HUES64 (cell line): ENCODE data around the gene UCP3.

Experiments
- H3K27ac ChIP-seq: 2 replicates; pipeline ENCODE4 v1.7.0; 2013; ENCODE audit warnings: low read depth, low read length, inconsistent platforms
- H3K27me3 ChIP-seq: 2 replicates; pipeline ENCODE4 v1.6.1; 2013; ENCODE audit warnings: mild to moderate bottlenecking, low read length; ENCODE audit not compliant: insufficient read depth
- H3K36me3 ChIP-seq: 2 replicates; pipeline ENCODE4 v1.6.1; 2013; ENCODE audit warnings: mild to moderate bottlenecking, low read length; ENCODE audit not compliant: insufficient read depth
- H3K4me1 ChIP-seq: 2 replicates; pipeline ENCODE4 v1.6.1; 2013; ENCODE audit warnings: mild to moderate bottlenecking, low read length, moderate library complexity; ENCODE audit not compliant: insufficient read depth
- H3K4me3 ChIP-seq: 2 replicates; pipeline ENCODE4 v1.5.1; 2013; ENCODE audit warnings: mild to moderate bottlenecking, low read length, moderate library complexity
- H3K9ac ChIP-seq: 2 replicates; pipeline ENCODE4 v1.6.1; 2013; ENCODE audit warnings: mild to moderate bottlenecking, low read depth, low read length
- H3K9me3 ChIP-seq: 2 replicates; pipeline ENCODE4 v1.6.1; 2013; ENCODE audit warnings: low read depth, low read length; ENCODE audit not compliant: insufficient read depth
- WGBS: fragments of 150-250, 120-280 bp; methylation state at CpG from one replicate; pipeline ENCODE4 v1.1.7; 2013; ENCODE audit warnings: missing lambda C conversion rate; 5-methylcytosine and 5-hydroxymethylcytosine counted together

UCP3 gene

GRCh38 chr11:74030723-74031676 lies 22.1 kb upstream of the UCP3 start:
- no peaks in the 10 kb centered on the region for H3K4me1 ChIP-seq

GRCh38 chr11:74025467-74026166 lies 16.7 kb upstream of the UCP3 start:
- Histone ChIP-seq H3K9me3 (no peaks in the 10 kb centered on the region), H3K27ac (no peak overlapping the region), H3K9ac (no peak overlapping the region), H3K4me3 (no peak overlapping the region), H3K27me3 (no peaks in the 10 kb centered on the region), H3K4me1 (no peaks in the 10 kb centered on the region), H3K36me3 (peaks cover 21% of the 10 kb centered on the region; the same call in 1 of the 2 replicates)
- WGBS, result 95% methylated on average over 7 of the region's 7 CpGs

More at GRCh38 chr11:74030723-74031676, 22.1 kb upstream of the UCP3 start:
- Histone ChIP-seq H3K4me3 (no peak overlapping the region), H3K27ac (no peak overlapping the region), H3K9ac (no peak overlapping the region), H3K27me3 (no peaks in the 10 kb centered on the region), H3K36me3 (peaks cover 42% of the 10 kb centered on the region), H3K9me3 (no peaks in the 10 kb centered on the region)
- 92% methylated on average over 9 of the region's 9 CpGs for WGBS

- H3K27ac ChIP-seq, result no peak overlapping the region
- H3K4me1 ChIP-seq, result no peaks in the 10 kb centered on the region
Measured at GRCh38 chr11:74024261-74025029, 15.6 kb upstream of the UCP3 start.

GRCh38 chr11:74023276-74023675 lies 14.4 kb upstream of the UCP3 start:
- Histone ChIP-seq H3K36me3 (peaks cover 15% of the 10 kb centered on the region; the same call in 1 of the 2 replicates), H3K9ac (no peak overlapping the region), H3K27me3 (no peaks in the 10 kb centered on the region), H3K4me3 (no peak overlapping the region), H3K9me3 (no peaks in the 10 kb centered on the region), H3K27ac (no peak overlapping the region), H3K4me1 (no peaks in the 10 kb centered on the region)

More at GRCh38 chr11:74024261-74025029, 15.6 kb upstream of the UCP3 start:
- H3K36me3 ChIP-seq, result peaks cover 19% of the 10 kb centered on the region; the same call in 1 of the 2 replicates
- WGBS, result 96% methylated on average over 2 of the region's 2 CpGs
- H3K27me3 ChIP-seq, result no peaks in the 10 kb centered on the region
- no peak overlapping the region for H3K4me3 ChIP-seq
- H3K9ac ChIP-seq, result no peak overlapping the region
- H3K9me3 ChIP-seq, result no peaks in the 10 kb centered on the region

GRCh38 chr11:74022546-74022945 lies 13.7 kb upstream of the UCP3 start:
- Histone ChIP-seq H3K36me3 (peaks cover 18% of the 10 kb centered on the region; the same call in 1 of the 2 replicates), H3K9ac (no peak overlapping the region), H3K4me1 (no peaks in the 10 kb centered on the region), H3K9me3 (no peaks in the 10 kb centered on the region), H3K27me3 (no peaks in the 10 kb centered on the region), H3K27ac (no peak overlapping the region), H3K4me3 (no peak overlapping the region)
- WGBS, result 97% methylated on average over 5 of the region's 6 CpGs

GRCh38 chr11:74021998-74022397 lies 13.1 kb upstream of the UCP3 start:
- Histone ChIP-seq H3K27ac (no peak overlapping the region), H3K4me3 (no peak overlapping the region), H3K4me1 (no peaks in the 10 kb centered on the region), H3K9ac (no peak overlapping the region), H3K36me3 (peaks cover 19% of the 10 kb centered on the region; the same call in 1 of the 2 replicates), H3K27me3 (no peaks in the 10 kb centered on the region), H3K9me3 (no peaks in the 10 kb centered on the region)
- 94% methylated on average over 6 of the region's 6 CpGs for WGBS

- Histone ChIP-seq H3K9ac (no peak overlapping the region), H3K27me3 (no peaks in the 10 kb centered on the region), H3K36me3 (peaks cover 19% of the 10 kb centered on the region), H3K4me1 (no peaks in the 10 kb centered on the region), H3K9me3 (no peaks in the 10 kb centered on the region), H3K27ac (no peak overlapping the region), H3K4me3 (no peak overlapping the region)
- WGBS, result 92% methylated on average over 4 of the region's 4 CpGs
Measured at GRCh38 chr11:74020539-74020938, 11.7 kb upstream of the UCP3 start.

GRCh38 chr11:74019860-74020259 lies 11.0 kb upstream of the UCP3 start:
- H3K9ac ChIP-seq, result no peak overlapping the region
- WGBS, result 90% methylated on average over 4 of the region's 4 CpGs
- H3K4me1 ChIP-seq, result no peaks in the 10 kb centered on the region
- H3K36me3 ChIP-seq, result peaks cover 17% of the 10 kb centered on the region
- H3K27me3 ChIP-seq, result no peaks in the 10 kb centered on the region
- no peaks in the 10 kb centered on the region for H3K9me3 ChIP-seq
- no peak overlapping the region for H3K27ac ChIP-seq
- H3K4me3 ChIP-seq, result no peak overlapping the region

GRCh38 chr11:74019104-74019738 lies 10.3 kb upstream of the UCP3 start:
- Histone ChIP-seq H3K27me3 (no peaks in the 10 kb centered on the region), H3K4me1 (no peaks in the 10 kb centered on the region), H3K9ac (no peak overlapping the region), H3K4me3 (no peak overlapping the region), H3K36me3 (peaks cover 17% of the 10 kb centered on the region), H3K27ac (no peak overlapping the region), H3K9me3 (no peaks in the 10 kb centered on the region)
- WGBS, result 91% methylated on average over 4 of the region's 4 CpGs

GRCh38 chr11:74018331-74019005 lies 9.6 kb upstream of the UCP3 start:
- Histone ChIP-seq H3K27ac (no peak overlapping the region), H3K36me3 (peaks cover 17% of the 10 kb centered on the region), H3K9me3 (no peaks in the 10 kb centered on the region), H3K27me3 (no peaks in the 10 kb centered on the region), H3K9ac (no peak overlapping the region), H3K4me1 (no peaks in the 10 kb centered on the region), H3K4me3 (no peak overlapping the region)
- WGBS, result 93% methylated on average over 9 of the region's 9 CpGs
